ENCODE measurements around the gene ZNF511.

GRCh38 chr10:133314911-133315310 lies 6.2 kb downstream of the ZNF511 start:
- TF ChIP-seq CTCF (IDR thresholded peaks at IDR 0.05; ENCODE audit: insufficient read depth, low read depth, low read length) (no peak), EZH2 (IDR thresholded peaks at IDR 0.05; ENCODE audit: insufficient read depth, low read length) (no peak)
